H1 (cell line): ENCODE results near the gene MLNR. TPM values are rescaled to one million over a fixed set of nuclear protein-coding genes. Genes with fewer than 3 reads are reported as not detected.

Source experiments
- CTCF ChIA-PET: fragments of 300-600 bp; sonication (Branson Sonifier 250); formaldehyde crosslinking; loops from one replicate; lab custom pipeline; 2021; ENCODE audit not compliant: partially characterized antibody; lab: Charles Lee
- POLR2A ChIA-PET: fragments of 300-600 bp; sonication (Branson Sonifier 250); formaldehyde crosslinking; loops from one replicate; lab custom pipeline; 2021; ENCODE audit warnings: inconsistent platforms; ENCODE audit not compliant: partially characterized antibody; lab: Charles Lee
- DNase-seq, 2 experiments: peaks; one replicate each; pipeline versions ENCODE4 v3.0.0 to v3.0.0-alpha.2; 2010 to 2022; ENCODE audit warnings: low spot score in 2 of 2, low read depth in 1 of 2, mixed read lengths in 1 of 2
- FAIRE-seq: peaks from 2 replicates; lab custom pipeline; 2011; peaks lifted over from hg19 to GRCh38; lab: Jason Lieb, UNC
- H2AFZ ChIP-seq: 2 replicates; pipeline ENCODE4 v1.8.1; 2012; ENCODE audit warnings: low read length, inconsistent platforms
- H2AK5ac ChIP-seq: 2 replicates; pipeline ENCODE4 v1.6.1; 2013; ENCODE audit warnings: low read depth, low read length
- H2BK120ac ChIP-seq: replicated peaks from 2 replicates; pipeline ENCODE3; 2013; ENCODE audit warnings: low read depth, low read length, inconsistent platforms
- H2BK12ac ChIP-seq: 2 replicates; pipeline ENCODE4 v1.6.1; 2013; ENCODE audit warnings: low read depth, low read length
- H2BK15ac ChIP-seq: 2 replicates; pipeline ENCODE4 v1.6.1; 2013; ENCODE audit warnings: low read length
- H2BK20ac ChIP-seq: 2 replicates; pipeline ENCODE4 v1.6.1; 2013; ENCODE audit warnings: low read length
- H2BK5ac ChIP-seq: 2 replicates; pipeline ENCODE4 v1.6.1; 2013; ENCODE audit warnings: low read depth, low read length
- H3K14ac ChIP-seq: 2 replicates; pipeline ENCODE4 v1.6.1; 2013; ENCODE audit warnings: inconsistent platforms; ENCODE audit not compliant: insufficient read length
- H3K18ac ChIP-seq: 2 replicates; pipeline ENCODE4 v1.6.1; 2013; ENCODE audit warnings: low read length; ENCODE audit errors: extremely low read depth
- H3K23ac ChIP-seq: 2 replicates; pipeline ENCODE4 v1.6.1; 2013; ENCODE audit warnings: inconsistent platforms; ENCODE audit not compliant: insufficient read length
- H3K23me2 ChIP-seq: 2 replicates; pipeline ENCODE4 v1.6.1; 2013; ENCODE audit warnings: low read depth, low read length
- H3K27ac ChIP-seq: 2 replicates; pipeline ENCODE4 v1.6.1; 2011; ENCODE audit warnings: low read depth, low read length, inconsistent platforms
- H3K27me3 ChIP-seq, 4 experiments: replicated peaks in 1 of 4; 1 replicate in 1 of 4; 2 replicates in 3 of 4; pipeline versions ENCODE4 v1.6.1 to v1.8.1; 2011 to 2013; ENCODE audit warnings: low read length in 3 of 4, mild to moderate bottlenecking in 3 of 4, inconsistent platforms in 2 of 4, mixed read lengths in 2 of 4, moderate library complexity in 1 of 4; ENCODE audit not compliant: control insufficient read depth in 3 of 4, insufficient read depth in 3 of 4; ENCODE audit errors: extremely low read depth in 1 of 4
- H3K36me3 ChIP-seq, 4 experiments: 2 replicates each; pipeline versions ENCODE4 v1.6.1 to v1.8.1; 2011 to 2013; ENCODE audit warnings: mild to moderate bottlenecking in 4 of 4, low read length in 3 of 4, moderate library complexity in 2 of 4, control low read depth in 1 of 4, inconsistent platforms in 1 of 4; ENCODE audit not compliant: insufficient read depth in 4 of 4, control insufficient read depth in 2 of 4
- H3K4ac ChIP-seq: replicated peaks from 2 replicates; pipeline ENCODE3; 2013; ENCODE audit warnings: low read length, low read depth, mixed read lengths, inconsistent platforms; ENCODE audit not compliant: insufficient read length
- H3K4me1 ChIP-seq, 4 experiments: replicated peaks in 1 of 4; 1 replicate in 1 of 4; 2 replicates in 3 of 4; pipeline versions ENCODE4 v1.6.1 to v1.8.1; 2011 to 2013; ENCODE audit warnings: low read length in 3 of 4, inconsistent platforms in 2 of 4, mixed read lengths in 1 of 4; ENCODE audit not compliant: insufficient read depth in 4 of 4, control insufficient read depth in 3 of 4
- H3K4me2 ChIP-seq, 2 experiments: 2 replicates each; pipeline versions ENCODE4 v1.6.1 to v1.8.1; 2011 to 2013; ENCODE audit warnings: low read depth in 2 of 2, low read length in 2 of 2, control low read depth in 1 of 2, inconsistent platforms in 1 of 2, mild to moderate bottlenecking in 1 of 2; ENCODE audit not compliant: insufficient read depth in 1 of 2
- H3K4me3 ChIP-seq, 4 experiments: fragments of 200-600, 300-600 bp in 1 of 4; sonication (generic), shearing (Covaris generic), sonication (Bioruptor Twin) in 1 of 4; 2 replicates each; pipeline versions ENCODE4 v1.5.1 to v1.8.1; 2011 to 2016; ENCODE audit warnings: low read length in 4 of 4, low read depth in 3 of 4, control low read depth in 2 of 4, inconsistent platforms in 2 of 4, mild to moderate bottlenecking in 2 of 4, mixed read lengths in 1 of 4, moderate library complexity in 1 of 4; ENCODE audit not compliant: insufficient read depth in 2 of 4; ENCODE audit errors: extremely low read depth in 1 of 4
- H3K56ac ChIP-seq: replicated peaks from 2 replicates; pipeline ENCODE3; 2013; ENCODE audit warnings: low read depth, mild to moderate bottlenecking, mixed read lengths, low read length, inconsistent platforms; ENCODE audit not compliant: insufficient read length
- H3K79me1 ChIP-seq: 2 replicates; pipeline ENCODE4 v1.6.1; 2013; ENCODE audit warnings: low read depth, low read length, control low read depth
- H3K79me2 ChIP-seq, 2 experiments: 2 replicates each; pipeline versions ENCODE4 v1.6.1 to v1.8.1; 2012 to 2013; ENCODE audit warnings: low read length in 2 of 2, mild to moderate bottlenecking in 2 of 2, inconsistent platforms in 1 of 2; ENCODE audit not compliant: insufficient read depth in 2 of 2, control insufficient read depth in 1 of 2
- H3K9ac ChIP-seq, 4 experiments: replicated peaks in 1 of 4; 1 replicate in 1 of 4; 2 replicates in 3 of 4; pipeline versions ENCODE4 v1.6.1 to v1.8.1; 2011 to 2013; ENCODE audit warnings: low read depth in 3 of 4, low read length in 3 of 4, control low read depth in 2 of 4, mild to moderate bottlenecking in 2 of 4, moderate library complexity in 2 of 4, inconsistent platforms in 1 of 4; ENCODE audit errors: extremely low read depth in 1 of 4
- H3K9me3 ChIP-seq, 2 experiments: 2 replicates each; pipeline versions ENCODE4 v1.6.1 to v1.8.1; 2012 to 2013; ENCODE audit warnings: mild to moderate bottlenecking in 2 of 2, moderate library complexity in 2 of 2, control low read depth in 1 of 2, inconsistent platforms in 1 of 2, low read depth in 1 of 2, low read length in 1 of 2, mixed read lengths in 1 of 2; ENCODE audit not compliant: insufficient read depth in 2 of 2
- H4K20me1 ChIP-seq, 2 experiments: replicated peaks in 1 of 2; 2 replicates each; pipeline versions ENCODE3 to v1.8.1; 2011 to 2013; ENCODE audit warnings: inconsistent platforms in 2 of 2, low read length in 2 of 2, mild to moderate bottlenecking in 1 of 2; ENCODE audit not compliant: insufficient read depth in 2 of 2, control insufficient read depth in 1 of 2
- H4K5ac ChIP-seq: 2 replicates; pipeline ENCODE4 v1.6.1; 2013; ENCODE audit warnings: low read length, low read depth, mixed read lengths, inconsistent platforms; ENCODE audit not compliant: insufficient read length
- H4K8ac ChIP-seq: 2 replicates; pipeline ENCODE4 v1.8.0; 2013; ENCODE audit warnings: mild to moderate bottlenecking, moderate library complexity, low read length, inconsistent platforms; ENCODE audit not compliant: insufficient read depth; ENCODE audit errors: extremely low read depth
- H4K91ac ChIP-seq: replicated peaks from 2 replicates; pipeline ENCODE3; 2013; ENCODE audit warnings: low read length, mixed read lengths, inconsistent platforms; ENCODE audit not compliant: insufficient read length
- BCL11A ChIP-seq, 2 experiments: IDR thresholded peaks; one replicate each; pipeline ENCODE4 v1.6.1; 2011; ENCODE audit warnings: low read depth in 2 of 2, low read length in 2 of 2, mild to moderate bottlenecking in 2 of 2
- EGR1 ChIP-seq: IDR thresholded peaks from 2 replicates; pipeline ENCODE4 v1.6.1; 2011; ENCODE audit warnings: low read depth, low read length, borderline replicate concordance
- POLR2A ChIP-seq, 2 experiments: IDR thresholded peaks; 1 replicate in 1 of 2; 2 replicates in 1 of 2; pipeline ENCODE4 v1.6.1; 2011; ENCODE audit warnings: low read depth in 2 of 2, low read length in 2 of 2, mild to moderate bottlenecking in 2 of 2; ENCODE audit errors: control extremely low read depth in 1 of 2
- TAF7 ChIP-seq: optimal IDR thresholded peaks from 2 replicates; pipeline ENCODE3; 2011; ENCODE audit warnings: low read depth, mild to moderate bottlenecking, inconsistent platforms, low read length, moderate library complexity, borderline replicate concordance
- WGBS, 2 experiments: shearing (Covaris generic) in 1 of 2; methylation state at CpG; one replicate each; pipeline versions ENCODE4 v1.1.6 to v1.1.7; 2013 to 2015; ENCODE audit warnings: low lambda C conversion rate in 2 of 2, mixed read lengths in 2 of 2, inconsistent platforms in 1 of 2, low coverage in 1 of 2, missing lambda C conversion rate in 1 of 2; ENCODE audit not compliant: insufficient replicate concordance in 2 of 2, insufficient coverage in 1 of 2, insufficient read length in 1 of 2; ENCODE audit errors: extremely low coverage in 1 of 2, missing lambda C conversion rate in 1 of 2; 5-methylcytosine and 5-hydroxymethylcytosine counted together
- polyA plus RNA-seq, 7 experiments: library from polyadenylated mRNA; depleted of rRNA in 3 of 7; stranded (reverse) in 5 of 7; unstranded in 2 of 7; fragments of >200 nt in 5 of 7; fragments of 200-250 nt in 2 of 7; gene quantifications; 1 replicate in 5 of 7; 2 replicates in 1 of 7; 4 replicates in 1 of 7; pipeline versions ENCODE4 v1.2.1 to v1.2.3, GENCODE V29; 2011 to 2013; ENCODE audit warnings: missing spikeins in 2 of 7, mixed read lengths in 2 of 7
- total RNA-seq: library from RNA; stranded (reverse); fragmentation: NEBNext Ultra II Directional; extraction: Animal tissue kit (Norgen Biotek cat#: 25700); gene quantifications from 2 replicates; pipeline ENCODE4 v1.2.1, GENCODE V29; 2021

MLNR gene
- total and polyA plus RNA-seq, 2 of the 8 experiments (the other 6 are each of a cell fraction or from before 2014, with no cell fraction given), result 0.24 to 0.29 TPM

DNA sequence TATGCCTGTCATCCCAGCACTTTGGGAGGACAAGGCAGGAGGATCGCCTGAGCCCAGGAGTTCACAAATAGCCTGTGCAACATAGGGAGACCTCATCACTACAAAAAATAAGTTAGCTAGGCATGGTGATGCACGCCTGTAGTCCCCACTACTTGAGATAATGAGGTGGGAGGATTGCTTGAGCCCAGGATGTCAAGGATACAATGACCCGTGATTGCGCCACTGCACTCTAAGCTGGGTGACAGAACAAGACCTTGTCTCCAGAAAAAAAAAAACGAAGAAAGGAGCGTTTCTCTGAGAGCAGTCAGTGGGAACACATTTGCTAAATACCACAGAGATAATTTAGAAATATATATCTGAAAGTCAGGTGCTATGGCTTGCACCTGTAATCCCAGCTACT, 39.4 kb downstream of the MLNR start:
- Histone ChIP-seq H3K79me1 (no peaks in the 10 kb centered on the region), H2AFZ (no peak overlapping the region), H3K4ac (no peak overlapping the region), H2BK5ac (no peak overlapping the region), H3K4me1 (0 out of 7 replicates have a peak, but pooled peaks cover 0 to 3% (median 0%) of the 10 kb centered on the region in 4 experiments), H3K79me2 (no peaks in the 10 kb centered on the region), H2BK12ac (no peak overlapping the region), H2BK120ac (no peak overlapping the region), H4K8ac (no peak overlapping the region), H2AK5ac (no peak overlapping the region), H3K9ac (no peak overlapping the region), H4K5ac (no peak overlapping the region), H3K23me2 (no peaks in the 10 kb centered on the region), H3K36me3 (peaks cover 0 to 8% (median 0%) of the 10 kb centered on the region in 4 experiments; a peak in 2 of 8 replicates), H3K9me3 (no peaks in the 10 kb centered on the region), H3K14ac (no peak overlapping the region), H2BK15ac (no peak overlapping the region), H3K27me3 (no peaks in the 10 kb centered on the region), H4K20me1 (no peaks in the 10 kb centered on the region), H3K4me2 (no peak overlapping the region), H2BK20ac (no peak overlapping the region), H3K23ac (no peak overlapping the region), H3K18ac (no peak overlapping the region), H3K56ac (no peak overlapping the region), H3K27ac (no peak overlapping the region), H3K4me3 (no peak overlapping the region), H4K91ac (no peak overlapping the region)
- POLR2A ChIA-PET, result no interaction called here
- DNase-seq (no peak), FAIRE-seq (no peak)
- 92% methylated on average over 6 of the region's 6 CpGs; no CpG with 5 or more reads in 1 of the 2 experiments for WGBS, 2 experiments
- TF ChIP-seq TAF7, result no peak
- no peak for TF ChIP-seq EGR1
- TF ChIP-seq POLR2A (IDR thresholded peaks at IDR 0.05; ENCODE audit: control extremely low read depth in 1 of 2, low read depth in 2 of 2, low read length in 2 of 2), result no peak
- TF ChIP-seq BCL11A (IDR thresholded peaks at IDR 0.05; ENCODE audit: low read depth in 2 of 2, low read length in 2 of 2), result no peak
- CTCF ChIA-PET, result interaction anchor here (1.6 kb wide), 1 partner anchor 11 kb away, joined by 8 read pairs; the partner anchor contains the start of gene CDADC1
